ENCODE data around the gene NMRK2.

DNA sequence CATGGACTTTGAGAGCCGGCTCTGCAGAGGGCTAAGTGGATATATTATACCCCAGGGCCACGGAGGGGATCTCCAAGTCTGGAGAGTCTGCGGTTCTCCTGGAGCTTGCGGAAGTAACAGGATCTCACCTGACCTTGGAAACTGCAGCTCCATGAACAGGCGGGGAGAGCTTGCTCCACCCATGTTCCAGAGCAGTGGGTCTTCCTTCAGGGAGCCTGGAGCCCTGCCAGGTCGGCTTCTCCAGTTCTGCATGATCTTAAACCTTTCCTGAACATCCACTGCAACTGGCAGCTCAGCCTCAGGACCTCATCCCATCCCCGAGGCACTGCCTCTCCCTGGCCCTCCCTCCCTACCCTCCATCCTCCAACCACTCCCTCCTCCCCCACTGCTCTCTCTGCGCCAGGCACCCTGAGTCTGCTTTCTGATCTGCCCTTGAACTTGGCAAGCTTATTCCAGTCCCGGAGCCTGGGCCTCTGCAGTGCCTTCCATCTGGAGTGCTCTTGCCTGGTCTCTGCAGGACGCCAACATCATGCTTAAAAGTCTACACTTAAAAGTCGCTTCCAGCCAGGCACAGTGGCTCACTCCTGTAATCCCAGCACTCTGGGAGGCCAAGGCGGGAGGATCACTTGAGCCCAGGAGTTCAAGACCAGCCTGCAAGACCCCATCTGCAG lies 39.2 kb upstream of the NMRK2 start:
- TF ChIP-seq, protein P1, sequence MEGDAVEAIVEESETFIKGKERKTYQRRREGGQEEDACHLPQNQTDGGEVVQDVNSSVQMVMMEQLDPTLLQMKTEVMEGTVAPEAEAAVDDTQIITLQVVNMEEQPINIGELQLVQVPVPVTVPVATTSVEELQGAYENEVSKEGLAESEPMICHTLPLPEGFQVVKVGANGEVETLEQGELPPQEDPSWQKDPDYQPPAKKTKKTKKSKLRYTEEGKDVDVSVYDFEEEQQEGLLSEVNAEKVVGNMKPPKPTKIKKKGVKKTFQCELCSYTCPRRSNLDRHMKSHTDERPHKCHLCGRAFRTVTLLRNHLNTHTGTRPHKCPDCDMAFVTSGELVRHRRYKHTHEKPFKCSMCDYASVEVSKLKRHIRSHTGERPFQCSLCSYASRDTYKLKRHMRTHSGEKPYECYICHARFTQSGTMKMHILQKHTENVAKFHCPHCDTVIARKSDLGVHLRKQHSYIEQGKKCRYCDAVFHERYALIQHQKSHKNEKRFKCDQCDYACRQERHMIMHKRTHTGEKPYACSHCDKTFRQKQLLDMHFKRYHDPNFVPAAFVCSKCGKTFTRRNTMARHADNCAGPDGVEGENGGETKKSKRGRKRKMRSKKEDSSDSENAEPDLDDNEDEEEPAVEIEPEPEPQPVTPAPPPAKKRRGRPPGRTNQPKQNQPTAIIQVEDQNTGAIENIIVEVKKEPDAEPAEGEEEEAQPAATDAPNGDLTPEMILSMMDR (conservative IDR thresholded peaks at IDR 0.05; ENCODE audit: low read length), result no peak
- TF ChIP-seq EZH2phosphoT487 (IDR thresholded peaks at IDR 0.05; ENCODE audit: borderline replicate concordance), result no peak

Data from Loucy (cell line).